Measurements from ENCODE around the gene LPCAT1.
"Not testable (repeated sequence)": the region's sequence is repeated elsewhere in the genome, so short reads cannot be mapped to it uniquely, and the experiment has no call there.

LPCAT1 gene

DNA sequence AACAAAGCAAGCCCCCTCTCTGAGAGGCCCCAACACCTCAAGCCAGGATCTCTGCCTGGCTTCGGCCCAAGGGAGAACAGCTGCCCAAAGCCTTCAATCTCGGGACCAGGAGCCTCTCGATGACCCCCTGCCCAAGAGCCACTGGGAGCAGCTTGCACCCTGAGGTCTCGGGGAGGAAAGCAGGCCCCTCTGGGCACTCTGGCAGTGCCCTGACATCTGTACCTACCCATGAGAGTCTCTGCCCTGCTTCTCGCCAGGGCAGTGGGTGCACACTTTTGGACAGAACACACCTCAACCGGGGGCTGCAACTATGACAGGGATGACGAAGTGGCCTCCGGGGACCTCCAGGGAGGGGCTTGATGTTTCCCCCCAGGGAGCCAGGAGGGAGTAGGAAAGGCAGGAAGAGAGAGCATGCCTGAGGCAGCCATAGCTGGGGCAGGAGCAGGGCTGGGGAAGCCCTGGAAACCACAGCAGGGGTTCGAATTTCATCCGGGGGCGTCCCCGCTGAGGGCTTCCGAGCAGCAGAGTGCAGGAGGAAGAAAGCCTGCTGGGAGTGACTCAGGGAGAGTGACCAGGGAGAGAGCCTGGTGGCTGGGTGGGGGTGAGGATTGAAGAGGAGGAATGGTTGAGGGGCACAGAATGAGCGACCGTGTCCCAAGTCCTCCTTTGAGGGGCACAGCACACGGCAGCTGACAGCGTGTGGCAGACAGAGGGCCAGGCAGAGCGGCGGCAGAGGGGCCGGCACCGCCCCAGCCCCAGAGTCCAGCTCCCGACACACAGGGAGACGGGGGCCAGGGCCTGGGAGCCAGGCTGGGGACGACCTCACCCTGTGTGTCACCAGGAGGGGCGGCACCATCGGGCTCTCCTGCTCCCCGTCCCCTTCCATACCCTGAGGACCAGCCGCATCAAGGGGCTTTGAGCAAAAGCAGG is 1.8 kb downstream of the LPCAT1 start:
- peak; percentile 48 for DNase-seq (ENCODE audit: low read depth)

- no peak for DNase-seq (ENCODE audit: low read depth)
Measured at GRCh38 chr5:1520791-1521453, 2.8 kb downstream of the LPCAT1 start.

GRCh38 chr5:1519631-1520210 is 4.0 kb downstream of the LPCAT1 start:
- DNase-seq (ENCODE audit: low read depth): no peak

GRCh38 chr5:1517838-1518237 is 5.9 kb downstream of the LPCAT1 start:
- DNase-seq (ENCODE audit: low read depth): no peak

DNA sequence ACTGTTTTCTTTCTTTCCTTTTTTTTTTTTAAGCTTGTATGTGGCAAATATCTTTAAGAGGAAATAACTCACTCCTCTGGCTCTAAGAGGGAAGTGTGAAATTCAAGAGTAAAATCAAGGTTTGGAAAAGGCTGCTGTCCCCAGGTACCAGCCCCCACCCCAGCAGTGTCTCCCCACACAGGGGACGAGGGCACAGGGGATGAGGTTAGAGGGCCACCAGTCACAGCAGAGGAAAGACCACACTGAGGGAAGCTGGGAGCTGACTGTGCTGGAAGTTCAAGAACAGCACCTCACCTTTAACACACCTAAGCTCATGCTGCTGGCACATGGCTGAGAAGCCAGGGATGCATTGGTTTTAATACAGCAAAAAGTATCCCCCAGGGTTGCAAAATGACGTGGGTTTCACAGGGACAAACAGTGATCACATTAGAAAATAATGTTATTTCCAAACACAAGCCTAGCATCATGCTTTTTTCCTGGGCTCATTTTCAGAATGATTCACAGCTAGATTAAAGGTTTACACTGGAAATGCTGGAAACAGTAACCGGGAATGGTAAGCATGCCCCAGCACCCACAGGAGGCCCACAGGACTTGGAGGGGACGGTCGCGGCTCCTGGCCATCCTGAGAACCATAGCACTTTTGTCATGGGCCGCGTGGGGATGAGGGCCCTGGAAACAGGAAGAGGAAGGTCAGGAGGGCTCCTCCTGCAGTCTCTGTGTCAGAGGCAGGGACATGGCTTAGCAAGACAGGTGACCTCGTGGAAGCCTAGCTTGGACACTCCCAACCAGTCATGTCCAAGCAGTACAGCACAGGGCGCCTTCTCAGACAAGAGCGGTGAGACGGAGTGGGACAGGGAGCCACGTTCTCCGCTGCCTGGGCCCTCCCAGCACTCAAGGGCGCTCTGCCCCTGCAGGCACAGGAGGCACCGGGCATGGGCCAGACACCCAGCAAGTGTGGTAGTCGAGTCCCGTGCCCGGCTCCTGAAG is 6.9 kb downstream of the LPCAT1 start:
- peak; percentile 58 for DNase-seq (ENCODE audit: low read depth)

DNA sequence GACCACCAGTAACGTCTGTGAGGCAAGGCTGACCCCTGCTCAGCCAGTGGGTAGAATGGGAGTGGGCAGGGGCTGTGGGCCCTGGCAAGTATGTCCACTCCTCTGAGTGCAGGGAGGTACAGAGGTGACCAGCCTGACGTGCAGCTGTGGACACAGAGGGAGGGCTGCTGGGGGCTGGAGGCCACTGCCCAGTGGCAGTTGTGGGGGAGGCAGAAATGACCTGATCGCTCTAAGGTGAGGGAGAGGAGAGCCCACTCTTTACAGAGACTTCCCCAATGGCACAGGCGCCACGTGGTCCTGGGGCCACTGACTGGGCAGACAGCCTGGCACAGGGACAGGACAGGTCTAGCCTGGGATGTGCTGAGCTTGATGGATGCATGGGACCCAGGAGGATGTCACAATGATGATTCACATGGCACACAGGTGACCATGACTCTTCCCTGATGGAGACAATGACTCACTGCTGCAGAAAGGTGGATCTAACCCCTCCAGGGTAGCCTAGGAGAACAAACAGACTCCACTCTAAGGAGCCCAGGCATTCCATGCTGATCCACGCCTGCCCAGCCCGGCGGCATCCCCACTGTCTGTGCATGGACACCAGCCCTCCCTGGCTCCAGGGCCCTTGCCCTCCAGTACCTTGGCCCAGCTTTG is 7.7 kb downstream of the LPCAT1 start:
- no peak for DNase-seq (ENCODE audit: low read depth)

GRCh38 chr5:1515311-1515920 is 8.3 kb downstream of the LPCAT1 start:
- no peak for DNase-seq (ENCODE audit: low read depth)

DNA sequence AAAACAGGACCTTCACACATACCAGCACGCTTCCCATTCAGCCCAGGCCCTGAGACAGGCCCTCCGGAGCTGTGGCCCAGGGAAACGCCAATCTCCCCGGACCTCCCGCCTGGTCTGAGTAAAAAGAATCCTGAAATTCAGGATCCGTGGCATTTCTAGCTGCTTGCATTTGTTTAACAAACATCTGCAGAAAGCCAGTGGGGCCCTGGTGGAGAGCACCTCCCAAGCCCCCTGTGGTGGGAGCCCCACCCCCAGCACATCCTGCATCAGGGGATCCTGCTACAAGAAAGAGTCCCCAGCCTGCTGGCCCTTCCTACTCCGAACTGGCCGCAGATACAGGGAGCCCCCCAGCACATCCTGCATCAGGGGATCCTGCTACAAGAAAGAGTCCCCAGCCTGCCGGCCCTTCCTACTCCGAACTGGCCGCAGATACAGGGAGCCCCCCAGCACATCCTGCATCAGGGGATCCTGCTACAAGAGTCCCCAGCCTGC is 8.9 kb downstream of the LPCAT1 start:
- DNase-seq (ENCODE audit: low read depth): not testable (repeated sequence)

GRCh38 chr5:1514027-1514818 is 9.5 kb downstream of the LPCAT1 start:
- DNase-seq (ENCODE audit: low read depth): no peak

DNA sequence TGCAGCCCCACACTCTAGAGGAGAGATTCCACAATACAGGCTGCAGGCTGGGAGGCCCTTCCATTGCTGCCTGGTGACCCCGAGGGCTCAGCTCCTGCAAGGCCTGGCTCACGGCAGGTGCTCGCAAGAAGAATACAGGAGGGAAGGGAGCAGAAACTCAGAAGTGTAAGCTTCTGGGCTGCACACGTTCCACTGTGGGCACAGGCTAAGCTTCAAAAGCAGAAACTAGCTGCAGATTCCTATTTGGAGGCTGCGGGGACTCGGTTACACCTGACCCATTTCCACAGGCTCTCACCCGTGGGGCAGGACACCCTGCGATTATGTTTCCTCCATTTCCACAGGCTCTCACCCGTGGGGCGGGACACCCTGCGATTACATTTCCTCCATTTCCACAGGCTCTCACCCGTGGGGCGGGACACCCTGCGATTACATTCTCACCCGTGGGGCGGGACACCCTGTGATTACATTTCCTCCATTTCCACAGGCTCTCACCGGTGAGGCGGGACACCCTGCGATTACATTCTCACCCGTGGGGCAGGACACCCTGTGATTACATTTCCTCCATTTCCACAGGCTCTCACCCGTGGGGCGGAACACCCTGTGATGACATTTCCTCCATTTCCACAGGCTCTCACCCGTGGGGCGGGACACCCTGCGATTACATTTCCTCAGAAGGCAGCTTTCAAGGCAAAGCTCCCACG is 10.3 kb downstream of the LPCAT1 start:
- DNase-seq (ENCODE audit: low read depth): no peak

DNA sequence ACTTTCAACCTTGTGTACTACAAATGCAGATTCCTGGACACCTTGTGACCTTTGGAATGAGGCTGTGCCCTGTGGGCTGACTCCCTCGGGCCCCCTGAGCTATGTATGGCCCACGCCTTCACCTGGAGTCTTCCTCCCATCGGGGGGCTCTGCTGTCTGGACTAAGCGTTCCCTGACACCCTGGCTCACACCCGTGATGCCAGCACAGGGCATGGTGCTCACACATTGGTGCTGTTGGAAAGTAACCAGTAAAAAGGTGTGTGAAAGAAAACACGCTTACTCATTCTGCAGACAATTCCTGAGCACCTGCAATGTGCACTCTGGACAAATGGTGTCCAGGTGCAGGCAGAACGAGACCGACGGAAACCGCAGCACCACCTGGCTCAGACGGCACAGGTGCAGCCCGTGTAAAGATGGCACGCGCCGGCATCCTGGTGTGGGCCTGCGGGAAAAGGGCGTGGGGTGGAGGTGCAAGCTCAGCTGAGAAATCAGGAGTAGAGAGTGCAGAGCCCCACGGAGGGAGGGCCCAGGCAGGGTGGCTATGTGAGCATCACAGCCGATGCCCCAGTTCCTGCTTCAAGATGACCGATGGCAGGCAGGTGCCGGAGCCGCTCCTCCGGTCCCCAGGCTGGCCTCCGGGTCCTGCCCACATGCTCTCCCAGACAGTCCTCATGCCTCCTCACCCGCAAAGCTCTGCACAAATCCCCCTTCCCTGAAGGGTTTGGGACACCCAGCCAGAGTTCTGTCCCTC is 11.0 kb downstream of the LPCAT1 start:
- no peak for DNase-seq (ENCODE audit: low read depth)

GRCh38 chr5:1511651-1512540 is 11.9 kb downstream of the LPCAT1 start:
- peak; percentile 38 for DNase-seq (ENCODE audit: low read depth)

GRCh38 chr5:1511048-1511447 is 12.7 kb downstream of the LPCAT1 start:
- no peak for DNase-seq (ENCODE audit: low read depth)

DNA sequence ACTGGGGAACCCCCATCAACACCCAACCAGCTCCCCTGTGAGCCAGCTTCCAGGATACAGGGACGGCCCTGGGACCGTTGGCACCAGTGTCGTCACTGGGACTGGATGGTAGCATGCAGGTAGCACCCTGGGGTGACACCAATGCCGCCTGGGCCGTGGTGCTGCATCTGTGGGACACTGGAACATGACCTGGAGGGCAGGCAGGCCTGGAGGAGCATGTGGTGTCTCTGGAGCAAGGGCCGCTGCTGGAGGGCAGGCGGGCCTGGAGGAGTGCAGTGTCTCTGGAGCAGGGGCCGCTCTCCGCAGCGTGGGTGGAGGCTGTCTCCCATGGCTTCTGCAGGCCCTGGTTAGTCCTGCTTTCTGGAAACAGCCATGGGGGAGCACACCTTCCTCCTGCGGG is 13.1 kb downstream of the LPCAT1 start:
- no peak for DNase-seq (ENCODE audit: low read depth)

DNA sequence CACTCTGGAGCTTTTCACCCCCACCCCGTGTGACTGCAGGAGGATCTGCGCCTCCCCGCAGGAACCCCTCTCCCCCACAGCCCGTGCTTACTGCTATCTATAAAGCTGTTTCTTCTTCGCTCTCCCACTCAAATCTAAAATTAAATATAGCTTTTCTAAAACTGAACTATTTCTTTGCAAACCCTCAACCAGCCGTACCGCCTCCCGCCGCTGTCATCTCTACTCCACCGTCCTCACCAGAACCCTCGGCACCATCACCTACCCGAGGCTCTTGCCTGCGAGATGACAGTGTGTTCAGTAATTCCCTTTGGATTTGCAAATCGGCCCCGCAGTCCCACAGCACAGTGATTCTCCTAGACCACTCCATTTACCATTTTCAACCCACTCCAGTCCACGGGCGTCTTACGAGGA is 13.6 kb downstream of the LPCAT1 start:
- no peak for DNase-seq (ENCODE audit: low read depth)

DNA sequence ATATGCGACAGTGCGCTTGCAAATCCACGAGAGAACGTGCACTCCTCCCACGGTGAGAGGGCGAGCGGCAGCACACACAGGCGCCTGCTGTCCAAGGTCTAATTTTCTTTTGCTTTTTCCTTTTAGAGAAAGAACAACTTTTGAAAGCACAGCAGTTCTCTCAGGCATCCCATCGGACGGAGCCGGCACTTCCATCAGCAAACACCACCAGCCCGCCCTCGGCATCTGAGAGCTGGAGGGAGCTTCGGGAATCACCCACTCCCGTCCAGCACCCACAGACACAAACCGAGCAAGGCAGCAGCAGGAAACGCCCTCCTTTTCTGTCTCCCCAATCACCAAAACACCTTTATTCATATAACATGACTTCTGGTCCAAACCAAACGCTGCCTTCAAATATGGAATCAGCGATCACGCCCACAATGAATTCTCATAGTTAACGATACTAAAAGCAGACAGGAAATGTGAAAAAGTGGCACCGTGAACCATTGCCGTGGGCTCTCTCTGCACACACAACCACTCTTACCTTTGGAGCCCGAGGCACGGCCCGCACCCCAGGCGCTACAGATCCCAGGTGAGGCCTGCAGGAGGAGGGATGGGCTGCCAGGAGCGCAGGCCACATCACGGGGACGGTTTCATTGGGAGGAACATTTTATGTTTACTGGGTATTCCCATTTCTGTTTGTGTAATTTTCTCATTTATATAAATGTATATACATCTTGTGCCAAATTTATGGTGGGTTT is 14.2 kb downstream of the LPCAT1 start:
- no peak for DNase-seq (ENCODE audit: low read depth)
